ENCODE data around the gene PTPN14.

PTPN14 gene

GRCh38 chr1:214349781-214350180, 201.6 kb downstream of the PTPN14 start:
- H3K4me3 ChIP-seq (replicated peaks; ENCODE audit: insufficient read depth, low read length), result no peak overlapping the region
- no peak for DNase-seq (ENCODE audit: low read depth in 1 of 2, low spot score in 1 of 2)
- TF ChIP-seq SPI1 (IDR thresholded peaks at IDR 0.05; ENCODE audit: borderline replicate concordance, low read depth), result no peak
- TF ChIP-seq REST (IDR thresholded peaks at IDR 0.05; ENCODE audit: insufficient replicate concordance, low read depth), result no peak
- no peak for TF ChIP-seq POLR2AphosphoS5 (IDR thresholded peaks at IDR 0.05; ENCODE audit: low read depth)
- TF ChIP-seq GABPA (IDR thresholded peaks at IDR 0.05; ENCODE audit: low read depth), result no peak
- TF ChIP-seq, protein P1, sequence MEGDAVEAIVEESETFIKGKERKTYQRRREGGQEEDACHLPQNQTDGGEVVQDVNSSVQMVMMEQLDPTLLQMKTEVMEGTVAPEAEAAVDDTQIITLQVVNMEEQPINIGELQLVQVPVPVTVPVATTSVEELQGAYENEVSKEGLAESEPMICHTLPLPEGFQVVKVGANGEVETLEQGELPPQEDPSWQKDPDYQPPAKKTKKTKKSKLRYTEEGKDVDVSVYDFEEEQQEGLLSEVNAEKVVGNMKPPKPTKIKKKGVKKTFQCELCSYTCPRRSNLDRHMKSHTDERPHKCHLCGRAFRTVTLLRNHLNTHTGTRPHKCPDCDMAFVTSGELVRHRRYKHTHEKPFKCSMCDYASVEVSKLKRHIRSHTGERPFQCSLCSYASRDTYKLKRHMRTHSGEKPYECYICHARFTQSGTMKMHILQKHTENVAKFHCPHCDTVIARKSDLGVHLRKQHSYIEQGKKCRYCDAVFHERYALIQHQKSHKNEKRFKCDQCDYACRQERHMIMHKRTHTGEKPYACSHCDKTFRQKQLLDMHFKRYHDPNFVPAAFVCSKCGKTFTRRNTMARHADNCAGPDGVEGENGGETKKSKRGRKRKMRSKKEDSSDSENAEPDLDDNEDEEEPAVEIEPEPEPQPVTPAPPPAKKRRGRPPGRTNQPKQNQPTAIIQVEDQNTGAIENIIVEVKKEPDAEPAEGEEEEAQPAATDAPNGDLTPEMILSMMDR (IDR thresholded peaks at IDR 0.05; ENCODE audit: insufficient read depth, low read length), result no peak
- no peak overlapping the region for H3K27ac ChIP-seq (replicated peaks)
- no peaks in the 10 kb centered on the region for H3K27me3 ChIP-seq (ENCODE audit: insufficient read depth, poor library complexity, severe bottlenecking)

GRCh38 chr1:214349008-214349407, 202.4 kb downstream of the PTPN14 start:
- Histone ChIP-seq H3K4me3 (replicated peaks; ENCODE audit: insufficient read depth, low read length) (no peak overlapping the region), H3K27ac (replicated peaks) (no peak overlapping the region), H3K27me3 (ENCODE audit: insufficient read depth, poor library complexity, severe bottlenecking) (no peaks in the 10 kb centered on the region)
- TF ChIP-seq, protein P1 (IDR thresholded peaks at IDR 0.05; ENCODE audit: insufficient read depth, low read length), result no peak
- TF ChIP-seq POLR2AphosphoS5 (IDR thresholded peaks at IDR 0.05; ENCODE audit: low read depth) (no peak), GABPA (IDR thresholded peaks at IDR 0.05; ENCODE audit: low read depth) (no peak), SPI1 (IDR thresholded peaks at IDR 0.05; ENCODE audit: borderline replicate concordance, low read depth) (no peak), REST (IDR thresholded peaks at IDR 0.05; ENCODE audit: insufficient replicate concordance, low read depth) (no peak)
- DNase-seq (ENCODE audit: low read depth in 1 of 2, low spot score in 1 of 2), result no peak

GRCh38 chr1:214344897-214345296, 206.5 kb downstream of the PTPN14 start:
- TF ChIP-seq SPI1 (IDR thresholded peaks at IDR 0.05; ENCODE audit: borderline replicate concordance, low read depth) (no peak), REST (IDR thresholded peaks at IDR 0.05; ENCODE audit: insufficient replicate concordance, low read depth) (no peak), GABPA (IDR thresholded peaks at IDR 0.05; ENCODE audit: low read depth) (no peak), POLR2AphosphoS5 (IDR thresholded peaks at IDR 0.05; ENCODE audit: low read depth) (no peak)
- TF ChIP-seq, protein P1 (IDR thresholded peaks at IDR 0.05; ENCODE audit: insufficient read depth, low read length), result no peak
- Histone ChIP-seq H3K4me3 (replicated peaks; ENCODE audit: insufficient read depth, low read length) (no peak overlapping the region), H3K27me3 (ENCODE audit: insufficient read depth, poor library complexity, severe bottlenecking) (no peaks in the 10 kb centered on the region), H3K27ac (replicated peaks) (no peak overlapping the region)
- no peak for DNase-seq (ENCODE audit: low read depth in 1 of 2, low spot score in 1 of 2)
